ENCODE data around the gene STX4.
A peak's percentile ranks its signal among the peaks of the same experiment; 100 is the strongest.

The STX4 gene

GRCh38 chr16:31085411-31085810, 52.1 kb downstream of the STX4 start:
- DNase-seq, result no peak

DNA sequence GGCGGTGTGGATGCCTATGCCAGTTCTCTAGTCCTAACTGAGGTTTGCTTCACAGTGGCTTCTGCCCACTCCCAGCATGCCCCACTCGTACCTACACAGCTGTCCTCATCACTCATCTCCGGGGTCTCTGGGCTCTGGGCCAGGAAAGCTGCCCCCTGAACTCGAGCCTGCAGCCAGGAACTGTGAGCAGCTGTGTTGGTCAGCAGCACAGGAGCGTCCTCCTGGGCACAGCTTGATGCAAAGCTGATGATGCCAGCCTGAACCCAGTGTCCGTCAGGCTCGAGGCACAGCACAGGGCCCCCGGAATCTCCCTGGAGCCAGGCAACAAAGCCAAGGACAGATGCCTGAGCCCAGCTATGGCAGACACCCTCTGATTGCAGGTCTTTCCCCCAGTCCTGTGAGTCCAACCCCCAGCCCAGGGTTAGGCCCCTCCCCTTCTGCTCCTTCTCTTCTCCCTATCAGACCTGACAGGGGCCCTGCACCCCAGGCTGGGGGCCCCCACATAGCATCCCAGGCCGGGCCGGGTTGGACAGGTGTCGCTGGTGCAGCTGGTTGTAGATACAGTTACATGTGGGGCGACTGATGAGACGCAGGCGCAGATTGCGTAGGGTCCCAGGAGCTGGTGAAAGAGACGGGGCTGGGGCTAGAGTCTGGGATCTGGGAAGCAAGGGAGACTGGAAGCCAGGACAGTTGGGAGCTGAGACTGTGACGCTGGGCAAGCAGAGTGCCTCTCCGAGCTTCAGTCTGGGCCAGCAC, 52.7 kb downstream of the STX4 start:
- no peak for DNase-seq

DNA sequence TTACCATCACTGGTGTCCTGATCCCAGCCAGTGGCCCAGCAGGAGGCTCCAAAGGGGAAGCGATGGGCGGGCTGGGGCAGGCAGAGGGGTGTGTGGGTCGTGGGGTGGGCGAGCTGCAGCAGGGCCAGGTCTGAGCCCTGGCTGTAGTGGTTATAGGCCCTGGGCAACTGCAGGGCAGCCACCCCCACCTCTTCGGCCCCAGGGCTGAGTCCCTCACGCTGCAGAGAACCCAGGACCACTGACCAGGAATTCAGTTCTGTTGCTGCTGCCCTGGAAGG, 53.2 kb downstream of the STX4 start:
- DNase-seq, result no peak

GRCh38 chr16:31087481-31087880, 54.1 kb downstream of the STX4 start:
- DNase-seq, result no peak

- no peak for DNase-seq
These were observed 54.6 kb downstream of the STX4 start for GRCh38 chr16:31087971-31088370.

- peak in 1 of 2 experiments; percentile 63 for DNase-seq
These were observed 55.3 kb downstream of the STX4 start, which contains the start of gene PRSS53 for GRCh38 chr16:31088459-31089183. Gene PRSS53, minus strand, starts transcription at chr16:31088943. Its CDS starts 134 bp downstream, at chr16:31088809.

DNA sequence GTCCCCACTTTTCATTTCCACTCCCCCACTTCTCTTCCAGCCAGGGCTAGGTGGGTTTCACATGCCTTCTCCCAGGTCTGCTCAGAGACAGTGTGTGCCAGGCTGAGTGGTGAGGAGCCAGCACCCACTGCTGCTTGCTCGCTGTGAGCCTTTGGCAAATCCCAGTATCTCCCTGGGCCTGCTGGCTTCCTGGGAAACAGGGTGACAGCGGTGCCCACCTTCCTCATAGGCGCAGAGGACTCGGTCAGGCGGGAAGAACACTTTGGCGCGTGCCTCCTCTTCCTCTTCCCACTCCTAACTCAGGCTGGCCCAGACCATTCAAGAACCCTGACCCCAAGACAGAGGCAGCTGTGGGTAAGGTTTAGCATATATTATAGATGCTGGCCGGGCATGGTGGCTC, 55.8 kb downstream of the STX4 start:
- no peak for DNase-seq

Data from NCI-H2081 (cell line).